Gastrocnemius medialis (tissue), 4 donors: ENCODE data around the gene TBX3.

ENCODE experiments used
- POLR2A ChIP-seq, 2 donors: fragments of 450-650 bp; IDR thresholded peaks; one replicate each; pipeline ENCODE4 v1.6.1; 2017; ENCODE audit warnings: antibody characterized with exemption in 2 of 2, mild to moderate bottlenecking in 2 of 2, moderate library complexity in 2 of 2
- TF ChIP-seq, protein P1 (sequence below), 5 experiments: fragments of 450-650 bp in 3 of 5; fragments of 200-600 bp in 2 of 5; sonication (generic) in 2 of 5; IDR thresholded peaks in 4 of 5; conservative IDR thresholded peaks in 1 of 5; 1 replicate in 4 of 5; 2 replicates in 1 of 5; pipeline ENCODE4 v1.5.1; 2016 to 2019; ENCODE audit warnings: antibody characterized with exemption in 5 of 5, mild to moderate bottlenecking in 3 of 5, moderate library complexity in 3 of 5

GRCh38 chr12:114665411-114666260, 18.3 kb downstream of the TBX3 start:
- no peak for TF ChIP-seq POLR2A (IDR thresholded peaks at IDR 0.05)
- TF ChIP-seq, protein P1, sequence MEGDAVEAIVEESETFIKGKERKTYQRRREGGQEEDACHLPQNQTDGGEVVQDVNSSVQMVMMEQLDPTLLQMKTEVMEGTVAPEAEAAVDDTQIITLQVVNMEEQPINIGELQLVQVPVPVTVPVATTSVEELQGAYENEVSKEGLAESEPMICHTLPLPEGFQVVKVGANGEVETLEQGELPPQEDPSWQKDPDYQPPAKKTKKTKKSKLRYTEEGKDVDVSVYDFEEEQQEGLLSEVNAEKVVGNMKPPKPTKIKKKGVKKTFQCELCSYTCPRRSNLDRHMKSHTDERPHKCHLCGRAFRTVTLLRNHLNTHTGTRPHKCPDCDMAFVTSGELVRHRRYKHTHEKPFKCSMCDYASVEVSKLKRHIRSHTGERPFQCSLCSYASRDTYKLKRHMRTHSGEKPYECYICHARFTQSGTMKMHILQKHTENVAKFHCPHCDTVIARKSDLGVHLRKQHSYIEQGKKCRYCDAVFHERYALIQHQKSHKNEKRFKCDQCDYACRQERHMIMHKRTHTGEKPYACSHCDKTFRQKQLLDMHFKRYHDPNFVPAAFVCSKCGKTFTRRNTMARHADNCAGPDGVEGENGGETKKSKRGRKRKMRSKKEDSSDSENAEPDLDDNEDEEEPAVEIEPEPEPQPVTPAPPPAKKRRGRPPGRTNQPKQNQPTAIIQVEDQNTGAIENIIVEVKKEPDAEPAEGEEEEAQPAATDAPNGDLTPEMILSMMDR (IDR thresholded peaks at IDR 0.05 in 4 of 5, conservative IDR thresholded peaks at IDR 0.05 in 1 of 5): no peak
